Endodermal cell (in vitro differentiated cells): Measurements from ENCODE around the gene VRK1. TPM values are rescaled to one million over a fixed set of nuclear protein-coding genes. Genes with fewer than 3 reads are reported as not detected.

Experiments used
- DNase-seq: peaks from one replicate; pipeline ENCODE4 v3.0.0-alpha.2; 2017
- H3K27ac ChIP-seq: 2 replicates; pipeline ENCODE4 v1.5.1; 2013; ENCODE audit warnings: mild to moderate bottlenecking, low read depth, low read length, moderate library complexity
- H3K27me3 ChIP-seq: 2 replicates; pipeline ENCODE4 v1.6.1; 2013; ENCODE audit warnings: mild to moderate bottlenecking, low read length, moderate library complexity; ENCODE audit not compliant: insufficient read depth, control insufficient read depth, poor library complexity, severe bottlenecking
- H3K36me3 ChIP-seq: 2 replicates; pipeline ENCODE4 v1.7.0; 2013; ENCODE audit warnings: mild to moderate bottlenecking, low read length, moderate library complexity; ENCODE audit not compliant: control insufficient read depth, insufficient read depth
- H3K4me1 ChIP-seq: one replicate; pipeline ENCODE4 v1.7.0; 2013; ENCODE audit warnings: low read length; ENCODE audit not compliant: control insufficient read depth, insufficient read depth
- H3K4me3 ChIP-seq: 2 replicates; pipeline ENCODE4 v1.5.1; 2013; ENCODE audit warnings: mild to moderate bottlenecking, low read length, moderate library complexity
- H3K9ac ChIP-seq: 2 replicates; pipeline ENCODE4 v1.6.1; 2013; ENCODE audit warnings: mild to moderate bottlenecking, low read length, moderate library complexity; ENCODE audit not compliant: poor library complexity, severe bottlenecking; ENCODE audit errors: extremely low read depth
- H3K9me3 ChIP-seq: 2 replicates; pipeline ENCODE4 v1.6.1; 2013; ENCODE audit warnings: mild to moderate bottlenecking, low read length, moderate library complexity; ENCODE audit not compliant: control insufficient read depth
- H3K27ac Mint-ChIP-seq: 2 replicates; pipeline ENCODE4 v1.8.0; 2020; ENCODE audit warnings: mixed read lengths
- H3K27me3 Mint-ChIP-seq: 2 replicates; pipeline ENCODE4 v1.8.0; 2021; ENCODE audit warnings: mild to moderate bottlenecking, mixed read lengths; ENCODE audit not compliant: insufficient read depth
- H3K36me3 Mint-ChIP-seq: 2 replicates; pipeline ENCODE4 v1.8.0; 2020; ENCODE audit warnings: low read depth, mixed read lengths
- H3K4me1 Mint-ChIP-seq: 2 replicates; pipeline ENCODE4 v1.8.0; 2020; ENCODE audit warnings: mixed read lengths
- H3K4me3 Mint-ChIP-seq: 2 replicates; pipeline ENCODE4 v1.8.0; 2020; ENCODE audit warnings: mild to moderate bottlenecking, moderate library complexity, mixed read lengths
- H3K9me3 Mint-ChIP-seq: 2 replicates; pipeline ENCODE4 v1.8.0; 2020; ENCODE audit warnings: mild to moderate bottlenecking, mixed read lengths
- CTCF ChIP-seq: fragments of 200-600 bp; sonication (generic); conservative IDR thresholded peaks from 2 replicates; pipeline ENCODE4 v1.5.0; 2021; ENCODE audit warnings: antibody characterized with exemption, mild to moderate bottlenecking
- WGBS, 2 experiments: methylation state at CpG; one replicate each; pipeline versions ENCODE4 v1.1.5 to v1.1.7; 2013; ENCODE audit warnings: missing lambda C conversion rate in 2 of 2, mixed read lengths in 1 of 2; ENCODE audit not compliant: insufficient coverage in 1 of 2, insufficient read length in 1 of 2; 5-methylcytosine and 5-hydroxymethylcytosine counted together
- total RNA-seq, 2 donors: library from RNA; stranded (reverse); fragmentation: NEBNext Ultra II Directional in 1 of 2; extraction: Animal tissue kit (Norgen Biotek cat#: 25700) in 1 of 2; gene quantifications; 2 replicates in 1 of 2; 3 replicates in 1 of 2; pipeline ENCODE4 v1.2.1, GENCODE V29; 2021

VRK1 gene
- total RNA-seq, 2 donors from 2014 or later, result 39.1 to 54.9 TPM

- Histone ChIP-seq H3K36me3 (no peaks in the 10 kb centered on the region), H3K9ac (no peak overlapping the region), H3K27ac (no peak overlapping the region), H3K4me1 (no peaks in the 10 kb centered on the region), H3K27me3 (no peaks in the 10 kb centered on the region), H3K9me3 (no peaks in the 10 kb centered on the region), H3K4me3 (no peak overlapping the region)
- no peak for DNase-seq
- Mint-ChIP-seq H3K4me3 (no peak overlapping the region), H3K9me3 (no peaks in the 10 kb centered on the region), H3K36me3 (peaks cover 2% of the 10 kb centered on the region), H3K4me1 (peaks cover 6% of the 10 kb centered on the region), H3K27ac (no peak overlapping the region), H3K27me3 (no peaks in the 10 kb centered on the region)
- 75 to 83% methylated on average over 1 to 4 of the region's 5 CpGs for WGBS, 2 experiments
- no peak for TF ChIP-seq CTCF
These were observed 20.8 kb downstream of the VRK1 start for GRCh38 chr14:96817750-96818666.

GRCh38 chr14:96821501-96821900 is 24.3 kb downstream of the VRK1 start:
- Histone ChIP-seq H3K4me3 (no peak overlapping the region), H3K9ac (no peak overlapping the region), H3K36me3 (no peaks in the 10 kb centered on the region), H3K27ac (no peak overlapping the region), H3K9me3 (no peaks in the 10 kb centered on the region), H3K4me1 (no peaks in the 10 kb centered on the region), H3K27me3 (no peaks in the 10 kb centered on the region)
- H3K36me3 Mint-ChIP-seq, result peaks cover 2% of the 10 kb centered on the region
- no peak overlapping the region for H3K4me3 Mint-ChIP-seq
- no peak for DNase-seq
- no peak overlapping the region for H3K27ac Mint-ChIP-seq
- 89 to 92% methylated on average over 3 of the region's 3 CpGs for whole genome bisulfite sequencing, 2 experiments
- H3K9me3 Mint-ChIP-seq, result no peaks in the 10 kb centered on the region
- no peak for TF ChIP-seq CTCF
- H3K4me1 Mint-ChIP-seq, result peaks cover 16% of the 10 kb centered on the region
- peaks cover 2% of the 10 kb centered on the region for H3K27me3 Mint-ChIP-seq

GRCh38 chr14:96823652-96824051 is 26.5 kb downstream of the VRK1 start:
- WGBS, 2 experiments, result no CpG with 5 or more reads among the region's 2 CpGs
- H3K27ac Mint-ChIP-seq, result no peak overlapping the region
- H3K36me3 Mint-ChIP-seq, result peaks cover 2% of the 10 kb centered on the region
- peaks cover 21% of the 10 kb centered on the region for H3K4me1 Mint-ChIP-seq
- Histone ChIP-seq H3K36me3 (no peaks in the 10 kb centered on the region), H3K27ac (no peak overlapping the region), H3K27me3 (no peaks in the 10 kb centered on the region), H3K9ac (no peak overlapping the region), H3K4me1 (peaks cover 3% of the 10 kb centered on the region), H3K9me3 (no peaks in the 10 kb centered on the region), H3K4me3 (no peak overlapping the region)
- no peak for TF ChIP-seq CTCF
- H3K4me3 Mint-ChIP-seq, result no peak overlapping the region
- DNase-seq, result no peak
- peaks cover 2% of the 10 kb centered on the region for H3K27me3 Mint-ChIP-seq
- no peaks in the 10 kb centered on the region for H3K9me3 Mint-ChIP-seq
